PC-3 (cell line): ENCODE measurements around the gene TFEB. TPM values are rescaled to one million over a fixed set of nuclear protein-coding genes. Genes with fewer than 3 reads are reported as not detected.

Source experiments
- ATAC-seq: fragments of 200-7000 bp; cut with Tn5 transposase; 2 replicates; pipeline ENCODE4 v1.9.1; 2020; ENCODE audit warnings: mild to moderate bottlenecking, moderate library complexity
- BruUV-seq: library from RNA; stranded (reverse); fragments of 400-500 nt; replicated peaks from 2 replicates; lab custom pipeline; 2021; lab: Mats Ljungman, UMichigan
- CTCF ChIA-PET: fragments of 300-600 bp; sonication (Branson Sonifier 250); formaldehyde crosslinking; loops from one replicate; lab custom pipeline; 2022; ENCODE audit warnings: antibody characterized with exemption; lab: Charles Lee
- POLR2A ChIA-PET: fragments of 300-600 bp; sonication (Branson Sonifier 250); formaldehyde crosslinking; loops from one replicate; lab custom pipeline; 2022; ENCODE audit warnings: antibody characterized with exemption; ENCODE audit not compliant: unreplicated experiment; lab: Charles Lee
- DNase-seq: peaks from one replicate; pipeline ENCODE4 v3.0.0-alpha.2; 2015
- H2AFZ ChIP-seq: fragments of 300-600 bp; sonication (generic); 2 replicates; pipeline ENCODE4 v1.6.0; 2016; ENCODE audit warnings: antibody characterized with exemption, low read length
- H3F3A ChIP-seq: fragments of 300-600 bp; sonication (generic); one replicate; pipeline ENCODE4 v1.6.0; 2017; ENCODE audit warnings: antibody characterized with exemption, low read length, control low read depth, mild to moderate bottlenecking; ENCODE audit not compliant: unreplicated experiment
- H3K27ac ChIP-seq: fragments of 300-600 bp; sonication (generic); 2 replicates; pipeline ENCODE4 v1.5.1; 2016; ENCODE audit warnings: mild to moderate bottlenecking, low read length
- H3K27me3 ChIP-seq: fragments of 300-600 bp; sonication (generic); 2 replicates; pipeline ENCODE4 v1.6.1; 2016; ENCODE audit warnings: low read length, mixed read lengths
- H3K36me3 ChIP-seq: fragments of 300-600 bp; sonication (generic); 2 replicates; pipeline ENCODE4 v1.6.1; 2016; ENCODE audit warnings: low read depth, mixed run types, low read length, mixed read lengths
- H3K4me1 ChIP-seq: fragments of 300-600 bp; sonication (generic); 2 replicates; pipeline ENCODE4 v1.5.1; 2016; ENCODE audit warnings: low read length; ENCODE audit not compliant: insufficient read depth
- H3K4me2 ChIP-seq: fragments of 300-600 bp; sonication (generic); 2 replicates; pipeline ENCODE4 v1.6.0; 2016; ENCODE audit warnings: low read length
- H3K4me3 ChIP-seq: fragments of 300-600 bp; sonication (generic); 2 replicates; pipeline ENCODE4 v1.5.1; 2016; ENCODE audit warnings: mild to moderate bottlenecking, low read length, mixed read lengths
- H3K79me2 ChIP-seq: fragments of 300-600 bp; sonication (generic); 2 replicates; pipeline ENCODE4 v1.6.1; 2017; ENCODE audit warnings: low read length, mixed read lengths
- H3K9ac ChIP-seq: fragments of 300-600 bp; sonication (generic); 2 replicates; pipeline ENCODE4 v1.6.0; 2016; ENCODE audit warnings: mild to moderate bottlenecking, low read length
- H3K9me2 ChIP-seq: fragments of 300-600 bp; sonication (generic); replicated peaks from 2 replicates; pipeline ENCODE4 v1.6.1; 2016; ENCODE audit warnings: mixed run types, low read length, mixed read lengths
- H3K9me3 ChIP-seq: fragments of 300-600 bp; sonication (generic); 2 replicates; pipeline ENCODE4 v1.6.1; 2016; ENCODE audit warnings: low read length, mixed read lengths
- H4K20me1 ChIP-seq: fragments of 300-600 bp; sonication (generic); 2 replicates; pipeline ENCODE4 v1.6.1; 2016; ENCODE audit warnings: low read length, mixed read lengths
- EZH2 ChIP-seq: fragments of 300-600 bp; sonication (generic); IDR thresholded peaks from one replicate; pipeline ENCODE4 v1.6.1; 2017; ENCODE audit warnings: antibody characterized with exemption, mild to moderate bottlenecking, low read length; ENCODE audit not compliant: unreplicated experiment
- EZH2phosphoT487 ChIP-seq: fragments of 300-600 bp; sonication (generic); IDR thresholded peaks from 2 replicates; pipeline ENCODE4 v1.6.1; 2018; ENCODE audit warnings: mild to moderate bottlenecking, antibody characterized with exemption, low read length, borderline replicate concordance
- intact Hi-C: fragments of 100-400 bp; cut with micrococcal nuclease; formaldehyde crosslinking; loops from 2 replicates; pipeline ENCODE4 v1.9.0; 2023
- total RNA-seq: library from RNA; depleted of rRNA; stranded (reverse); fragments of >200 nt; gene quantifications from 2 replicates; pipeline ENCODE4 v1.2.3, GENCODE V29; 2014
- TF ChIP-seq, protein P1 (sequence below): fragments of 300-600 bp; sonication (generic); conservative IDR thresholded peaks from 2 replicates; pipeline ENCODE4 v1.5.1; 2017; ENCODE audit warnings: antibody characterized with exemption, low read depth, mild to moderate bottlenecking, low read length

The TFEB gene
- total RNA-seq, 1 experiment from 2014 or later, result 4.2 TPM

DNA sequence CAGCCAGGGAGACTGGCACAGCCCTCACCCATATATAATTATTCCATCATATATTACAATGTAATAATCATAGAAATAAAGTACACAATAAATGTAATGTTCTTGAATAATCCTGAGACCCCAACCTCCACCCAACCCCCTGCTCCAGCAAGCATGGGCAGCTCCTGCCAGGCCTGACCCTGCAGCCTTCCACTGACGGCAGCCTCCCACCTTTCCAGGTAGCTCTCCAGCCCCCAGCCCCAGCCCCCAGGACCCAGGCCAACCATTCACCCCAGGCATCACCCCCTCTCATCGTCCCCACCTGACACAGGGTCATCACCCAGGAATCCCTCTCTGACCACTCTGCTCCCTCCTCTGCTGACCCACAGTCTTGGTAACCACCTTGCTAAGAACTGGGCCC is 14.6 kb downstream of the TFEB start:
- no peaks in the 10 kb centered on the region for H3K9me2 ChIP-seq
- no peak for TF ChIP-seq EZH2phosphoT487
- no peak for TF ChIP-seq EZH2
- TF ChIP-seq, protein P1, sequence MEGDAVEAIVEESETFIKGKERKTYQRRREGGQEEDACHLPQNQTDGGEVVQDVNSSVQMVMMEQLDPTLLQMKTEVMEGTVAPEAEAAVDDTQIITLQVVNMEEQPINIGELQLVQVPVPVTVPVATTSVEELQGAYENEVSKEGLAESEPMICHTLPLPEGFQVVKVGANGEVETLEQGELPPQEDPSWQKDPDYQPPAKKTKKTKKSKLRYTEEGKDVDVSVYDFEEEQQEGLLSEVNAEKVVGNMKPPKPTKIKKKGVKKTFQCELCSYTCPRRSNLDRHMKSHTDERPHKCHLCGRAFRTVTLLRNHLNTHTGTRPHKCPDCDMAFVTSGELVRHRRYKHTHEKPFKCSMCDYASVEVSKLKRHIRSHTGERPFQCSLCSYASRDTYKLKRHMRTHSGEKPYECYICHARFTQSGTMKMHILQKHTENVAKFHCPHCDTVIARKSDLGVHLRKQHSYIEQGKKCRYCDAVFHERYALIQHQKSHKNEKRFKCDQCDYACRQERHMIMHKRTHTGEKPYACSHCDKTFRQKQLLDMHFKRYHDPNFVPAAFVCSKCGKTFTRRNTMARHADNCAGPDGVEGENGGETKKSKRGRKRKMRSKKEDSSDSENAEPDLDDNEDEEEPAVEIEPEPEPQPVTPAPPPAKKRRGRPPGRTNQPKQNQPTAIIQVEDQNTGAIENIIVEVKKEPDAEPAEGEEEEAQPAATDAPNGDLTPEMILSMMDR, result no peak
- no peaks in the 10 kb centered on the region for H3K9me3 ChIP-seq
- H3K36me3 ChIP-seq, result no peaks in the 10 kb centered on the region
- H4K20me1 ChIP-seq, result no peaks in the 10 kb centered on the region
- H3K27ac ChIP-seq, result no peak overlapping the region
- no TSS peak for BruUV-seq
- no peak overlapping the region for H3K9ac ChIP-seq
- no peaks in the 10 kb centered on the region for H3K79me2 ChIP-seq
- H3K27me3 ChIP-seq, result no peaks in the 10 kb centered on the region
- H3K4me1 ChIP-seq, result no peaks in the 10 kb centered on the region; the same call in 1 of the 2 replicates
- ChIA-PET POLR2A (no interaction called here), CTCF (no interaction called here)
- no peak for ATAC-seq
- H2AFZ ChIP-seq, result no peak overlapping the region
- intact Hi-C loops, result no loop called here
- DNase-seq, result no peak
- no peaks in the 10 kb centered on the region for H3F3A ChIP-seq
- no peak overlapping the region for H3K4me3 ChIP-seq
- H3K4me2 ChIP-seq, result no peak overlapping the region

DNA sequence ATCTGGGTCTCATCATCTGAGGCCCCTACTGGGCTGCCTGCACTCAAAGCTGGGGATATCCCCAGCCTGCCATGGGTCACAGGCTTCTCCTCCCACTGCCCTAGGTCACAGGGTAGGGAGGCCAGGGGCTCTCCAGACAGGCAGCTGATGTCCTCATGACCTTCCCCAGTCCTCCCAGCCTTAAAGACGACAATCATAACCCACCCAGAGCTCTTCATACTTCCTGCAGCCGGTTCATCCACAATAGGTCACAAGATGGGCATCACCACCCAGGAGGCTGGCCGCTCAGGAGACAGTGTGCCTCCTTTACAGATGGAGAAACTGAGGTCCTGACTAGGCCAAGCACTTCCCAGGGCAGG is 15.2 kb downstream of the TFEB start:
- CTCF ChIA-PET, result no interaction called here
- Histone ChIP-seq H3K9me3 (no peaks in the 10 kb centered on the region), H3K9ac (no peak overlapping the region), H3K27ac (no peak overlapping the region), H3K4me3 (no peak overlapping the region), H3K36me3 (no peaks in the 10 kb centered on the region), H3K79me2 (no peaks in the 10 kb centered on the region), H3F3A (no peaks in the 10 kb centered on the region), H2AFZ (no peak overlapping the region), H3K4me2 (no peak overlapping the region), H3K9me2 (no peaks in the 10 kb centered on the region), H3K27me3 (no peaks in the 10 kb centered on the region), H4K20me1 (no peaks in the 10 kb centered on the region), H3K4me1 (no peaks in the 10 kb centered on the region; the same call in 1 of the 2 replicates)
- DNase-seq (no peak), ATAC-seq (no peak)
- POLR2A ChIA-PET, result no interaction called here
- TF ChIP-seq, protein P1, result no peak
- no peak for TF ChIP-seq EZH2phosphoT487
- no peak for TF ChIP-seq EZH2
- intact Hi-C loops, result no loop called here
- BruUV-seq, result no TSS peak

DNA sequence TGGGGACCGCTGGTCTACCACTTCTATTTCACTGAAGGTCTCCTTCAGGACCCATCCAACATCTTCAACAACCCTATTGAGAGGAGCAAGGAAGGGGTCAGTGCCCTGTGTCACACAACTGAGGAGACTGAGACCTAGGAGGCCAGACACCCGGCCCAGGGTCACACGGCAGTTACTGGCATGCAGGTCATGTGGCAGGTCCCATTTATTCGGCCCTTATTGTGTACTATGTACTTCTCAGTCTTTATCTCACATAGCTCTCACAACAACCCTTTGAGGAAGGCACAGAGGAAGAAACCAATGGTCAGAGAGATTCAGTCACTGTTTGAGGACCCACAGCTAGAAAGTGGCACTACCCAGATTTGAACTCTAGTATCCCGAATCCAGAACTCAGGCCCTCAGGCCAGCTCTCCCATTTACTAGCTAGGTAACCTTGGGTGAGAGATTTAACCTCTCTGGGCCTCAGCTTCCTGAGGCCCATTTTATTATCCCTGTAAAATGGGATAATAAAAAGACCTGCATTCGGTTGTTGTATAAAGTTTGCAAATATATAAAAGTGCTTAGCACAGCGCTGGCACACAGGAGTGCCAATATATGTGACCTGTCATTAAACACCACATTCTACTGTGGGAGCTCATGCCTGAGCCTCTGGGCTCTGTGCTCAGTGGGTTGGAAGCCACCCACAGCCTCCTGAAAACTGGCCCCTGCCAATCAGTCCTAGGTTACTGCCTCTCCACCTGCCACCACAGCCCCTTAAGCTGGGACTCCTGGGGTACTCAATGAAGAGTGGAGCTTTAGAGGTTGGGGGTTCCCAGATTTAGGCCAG is 15.8 kb downstream of the TFEB start:
- H3K4me2 ChIP-seq, result no peak overlapping the region
- H3K27me3 ChIP-seq, result no peaks in the 10 kb centered on the region
- TF ChIP-seq, protein P1, result no peak
- TF ChIP-seq EZH2phosphoT487 (no peak), EZH2 (no peak)
- H3K79me2 ChIP-seq, result no peaks in the 10 kb centered on the region
- ChIA-PET POLR2A (no interaction called here), CTCF (no interaction called here)
- H3K9me2 ChIP-seq, result no peaks in the 10 kb centered on the region
- no peaks in the 10 kb centered on the region for H3K36me3 ChIP-seq
- no peak overlapping the region for H3K27ac ChIP-seq
- no peak overlapping the region for H3K4me3 ChIP-seq
- ATAC-seq (no peak), DNase-seq (no peak)
- no peaks in the 10 kb centered on the region for H4K20me1 ChIP-seq
- H2AFZ ChIP-seq, result no peak overlapping the region
- H3K9ac ChIP-seq, result no peak overlapping the region
- intact Hi-C loops, result no loop called here
- BruUV-seq, result no TSS peak
- H3K4me1 ChIP-seq, result no peaks in the 10 kb centered on the region; the same call in 1 of the 2 replicates
- no peaks in the 10 kb centered on the region for H3K9me3 ChIP-seq
- no peaks in the 10 kb centered on the region for H3F3A ChIP-seq
